Neural cell (in vitro differentiated cells): ENCODE results near the gene COPS9. TPM values are rescaled to one million over a fixed set of nuclear protein-coding genes. Genes with fewer than 3 reads are reported as not detected.

Experiments used
- H2AFZ ChIP-seq: fragments of 200-600, 300-800 bp; sonication (generic), shearing (Covaris generic); 2 replicates; pipeline ENCODE4 v1.6.0; 2014; ENCODE audit warnings: low read depth, mild to moderate bottlenecking, antibody characterized with exemption, low read length, moderate library complexity
- H3F3A ChIP-seq: fragments of 200-600 bp; shearing (Covaris generic); 2 replicates; pipeline ENCODE4 v1.6.1; 2016; ENCODE audit warnings: mild to moderate bottlenecking, moderate library complexity, mixed read lengths, antibody characterized with exemption, low read length; ENCODE audit not compliant: insufficient read depth, poor library complexity, severe bottlenecking
- H3K27ac ChIP-seq: fragments of 200-600, 300-800 bp; sonication (generic), shearing (Covaris generic); 2 replicates; pipeline ENCODE4 v1.5.1; 2014; ENCODE audit warnings: mild to moderate bottlenecking, low read length, moderate library complexity
- H3K27me3 ChIP-seq: fragments of 300-800, 200-600 bp; sonication (generic), shearing (Covaris generic); 2 replicates; pipeline ENCODE4 v1.6.0; 2014; ENCODE audit warnings: mild to moderate bottlenecking, low read depth, low read length, moderate library complexity; ENCODE audit not compliant: insufficient read depth
- H3K36me3 ChIP-seq: fragments of 300-800, 200-600 bp; sonication (generic), shearing (Covaris generic); 2 replicates; pipeline ENCODE4 v1.5.1; 2014; ENCODE audit warnings: mild to moderate bottlenecking, antibody characterized with exemption, low read length, moderate library complexity; ENCODE audit not compliant: insufficient read depth
- H3K4me2 ChIP-seq: fragments of 300-800, 200-600 bp; sonication (generic), shearing (Covaris generic); 2 replicates; pipeline ENCODE4 v1.6.0; 2014; ENCODE audit warnings: mild to moderate bottlenecking, low read length
- H3K4me3 ChIP-seq: fragments of 300-800, 200-600 bp; sonication (generic), shearing (Covaris generic); 2 replicates; pipeline ENCODE4 v1.5.1; 2014; ENCODE audit warnings: mild to moderate bottlenecking, low read length, moderate library complexity
- H3K79me2 ChIP-seq: fragments of 200-600 bp; shearing (Covaris generic); replicated peaks from 2 replicates; pipeline ENCODE4 v1.6.0; 2014; ENCODE audit warnings: mild to moderate bottlenecking, low read length, moderate library complexity; ENCODE audit not compliant: insufficient read depth
- H3K9ac ChIP-seq: fragments of 300-800, 200-600 bp; sonication (generic), shearing (Covaris generic); 2 replicates; pipeline ENCODE4 v1.6.1; 2016; ENCODE audit warnings: mild to moderate bottlenecking, low read length, mixed read lengths
- H3K9me2 ChIP-seq: fragments of 200-600 bp; shearing (Covaris generic); 2 replicates; pipeline ENCODE4 v1.6.1; 2016; ENCODE audit warnings: mild to moderate bottlenecking, low read length, mixed read lengths; ENCODE audit not compliant: insufficient read depth
- H3K9me3 ChIP-seq: fragments of 200-600, 300-800 bp; sonication (generic), shearing (Covaris generic); 2 replicates; pipeline ENCODE4 v1.6.1; 2016; ENCODE audit warnings: mild to moderate bottlenecking, mixed run types, low read length, moderate library complexity, mixed read lengths
- H4K20me1 ChIP-seq: fragments of 200-600 bp; shearing (Covaris generic); 2 replicates; pipeline ENCODE4 v1.6.1; 2016; ENCODE audit warnings: mild to moderate bottlenecking, mixed run types; ENCODE audit not compliant: insufficient read depth
- EP300 ChIP-seq: fragments of 450-650 bp; conservative IDR thresholded peaks from 2 replicates; pipeline ENCODE4 v1.6.1; 2014; ENCODE audit warnings: antibody characterized with exemption, mild to moderate bottlenecking, moderate library complexity; ENCODE audit not compliant: poor library complexity, severe bottlenecking
- EZH2 ChIP-seq: fragments of 200-600, 300-800 bp; shearing (Covaris generic), sonication (generic); IDR thresholded peaks from 2 replicates; pipeline ENCODE4 v1.6.1; 2014; ENCODE audit warnings: antibody characterized with exemption, low read length, borderline replicate concordance, mild to moderate bottlenecking; ENCODE audit not compliant: insufficient read depth, poor library complexity, severe bottlenecking
- MXI1 ChIP-seq: fragments of 450-650 bp; conservative IDR thresholded peaks from 2 replicates; pipeline ENCODE4 v1.6.1; 2014; ENCODE audit warnings: antibody characterized with exemption, mild to moderate bottlenecking; ENCODE audit not compliant: poor library complexity, severe bottlenecking
- POLR2AphosphoS5 ChIP-seq: IDR thresholded peaks from 2 replicates; pipeline ENCODE4 v1.6.1; 2012
- RAD21 ChIP-seq: fragments of 450-650 bp; conservative IDR thresholded peaks from 2 replicates; pipeline ENCODE4 v1.6.1; 2014; ENCODE audit warnings: antibody characterized with exemption, mild to moderate bottlenecking, moderate library complexity
- REST ChIP-seq: IDR thresholded peaks from 2 replicates; pipeline ENCODE4 v1.6.1; 2012; ENCODE audit warnings: borderline replicate concordance
- SMC3 ChIP-seq: fragments of 450-650 bp; conservative IDR thresholded peaks from 2 replicates; pipeline ENCODE4 v1.6.1; 2014; ENCODE audit warnings: antibody characterized with exemption, mild to moderate bottlenecking, moderate library complexity; ENCODE audit not compliant: poor library complexity
- TAF1 ChIP-seq: IDR thresholded peaks from 2 replicates; pipeline ENCODE4 v1.6.1; 2012; ENCODE audit warnings: low read depth
- polyA plus RNA-seq: library from polyadenylated mRNA; depleted of rRNA; stranded (reverse); fragments of >200 nt; gene quantifications from 2 replicates; pipeline ENCODE4 v1.2.3, GENCODE V29; 2014
- TF ChIP-seq, protein P1 (sequence below): fragments of 450-650 bp; IDR thresholded peaks from 2 replicates; pipeline ENCODE4 v1.5.1; 2014; ENCODE audit warnings: antibody characterized with exemption, mild to moderate bottlenecking, moderate library complexity; ENCODE audit not compliant: poor library complexity, severe bottlenecking

COPS9 gene
- polyA plus RNA-seq, 1 donor from 2014 or later = 359 TPM

DNA sequence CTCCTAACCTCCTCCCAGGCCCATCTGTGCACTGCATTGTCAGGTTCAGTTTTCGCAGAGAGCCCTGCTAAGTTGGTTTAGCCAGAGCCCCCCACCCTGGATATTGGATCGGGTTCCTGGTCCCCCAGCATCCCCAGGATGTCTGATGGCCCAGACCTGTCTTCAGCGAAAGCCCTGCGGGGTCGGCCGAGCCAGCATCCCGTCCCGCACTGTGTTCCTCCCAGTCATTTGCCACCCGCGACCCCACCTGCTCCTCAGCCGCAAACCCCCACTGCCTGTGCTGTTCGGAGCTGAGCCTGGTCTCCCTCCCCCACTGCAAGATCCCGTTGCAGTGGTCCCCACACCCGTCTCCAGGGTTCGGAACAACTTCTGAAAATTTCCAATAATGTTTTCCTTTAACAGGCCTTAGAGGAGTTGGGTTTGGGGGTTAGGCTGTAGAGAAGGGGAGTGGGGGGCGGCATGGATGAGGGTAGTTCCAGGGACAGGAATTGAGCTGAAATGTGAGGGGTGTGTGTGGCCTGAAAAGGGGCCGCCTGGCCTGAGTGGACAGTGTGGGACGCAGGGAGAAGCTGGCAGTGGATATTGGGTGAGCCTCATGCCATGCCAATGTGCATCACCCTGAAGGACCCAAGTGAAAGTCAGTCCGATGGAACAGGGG lies 1.6 kb upstream of the COPS9 start:
- Histone ChIP-seq H3K27me3 (no peaks in the 10 kb centered on the region), H3K79me2 (peaks cover 23% of the 10 kb centered on the region), H3K4me3 (no peak overlapping the region), H3K9me3 (no peaks in the 10 kb centered on the region), H3F3A (no peaks in the 10 kb centered on the region), H3K4me2 (no peak overlapping the region), H4K20me1 (no peaks in the 10 kb centered on the region), H3K36me3 (no peaks in the 10 kb centered on the region), H3K9ac (no peak overlapping the region), H2AFZ (no peak overlapping the region), H3K27ac (no peak overlapping the region), H3K9me2 (no peaks in the 10 kb centered on the region)
- no peak for TF ChIP-seq SMC3
- TF ChIP-seq MXI1 = no peak
- TF ChIP-seq REST = no peak
- TF ChIP-seq POLR2AphosphoS5 = no peak
- TF ChIP-seq EZH2 = no peak
- TF ChIP-seq TAF1 = no peak
- TF ChIP-seq, protein P1, sequence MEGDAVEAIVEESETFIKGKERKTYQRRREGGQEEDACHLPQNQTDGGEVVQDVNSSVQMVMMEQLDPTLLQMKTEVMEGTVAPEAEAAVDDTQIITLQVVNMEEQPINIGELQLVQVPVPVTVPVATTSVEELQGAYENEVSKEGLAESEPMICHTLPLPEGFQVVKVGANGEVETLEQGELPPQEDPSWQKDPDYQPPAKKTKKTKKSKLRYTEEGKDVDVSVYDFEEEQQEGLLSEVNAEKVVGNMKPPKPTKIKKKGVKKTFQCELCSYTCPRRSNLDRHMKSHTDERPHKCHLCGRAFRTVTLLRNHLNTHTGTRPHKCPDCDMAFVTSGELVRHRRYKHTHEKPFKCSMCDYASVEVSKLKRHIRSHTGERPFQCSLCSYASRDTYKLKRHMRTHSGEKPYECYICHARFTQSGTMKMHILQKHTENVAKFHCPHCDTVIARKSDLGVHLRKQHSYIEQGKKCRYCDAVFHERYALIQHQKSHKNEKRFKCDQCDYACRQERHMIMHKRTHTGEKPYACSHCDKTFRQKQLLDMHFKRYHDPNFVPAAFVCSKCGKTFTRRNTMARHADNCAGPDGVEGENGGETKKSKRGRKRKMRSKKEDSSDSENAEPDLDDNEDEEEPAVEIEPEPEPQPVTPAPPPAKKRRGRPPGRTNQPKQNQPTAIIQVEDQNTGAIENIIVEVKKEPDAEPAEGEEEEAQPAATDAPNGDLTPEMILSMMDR = no peak
- no peak for TF ChIP-seq EP300
- TF ChIP-seq RAD21 = no peak

DNA sequence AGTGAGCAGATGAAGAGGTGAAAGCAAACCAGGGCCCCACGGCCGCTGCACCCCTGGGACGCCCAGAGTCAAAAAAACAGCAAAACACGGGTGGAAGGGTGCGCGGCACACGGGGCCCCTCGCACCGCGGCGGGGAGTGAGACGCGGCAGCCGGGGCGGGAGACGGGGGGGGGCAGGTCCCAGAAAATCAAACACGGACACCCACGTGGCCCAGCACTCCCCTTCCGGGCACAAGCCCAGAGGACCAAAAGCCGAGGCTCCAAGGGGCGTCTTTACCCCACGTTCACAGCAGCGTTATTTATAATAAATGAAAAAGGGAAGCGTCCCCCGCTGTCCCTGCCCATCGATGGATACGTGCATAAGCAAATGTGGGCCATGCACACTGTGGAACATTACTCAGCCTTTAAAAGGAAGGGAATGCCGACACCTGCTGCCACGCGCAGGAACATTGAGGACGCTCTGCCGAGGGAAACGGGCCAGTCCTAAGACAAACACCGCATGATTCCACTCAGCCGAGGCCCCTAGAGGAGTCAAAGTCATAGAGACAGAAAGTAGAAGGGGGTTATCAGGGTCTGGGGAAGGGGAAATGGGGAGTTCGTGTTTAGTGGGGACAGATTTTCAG lies 677 bp upstream of the COPS9 start:
- Histone ChIP-seq H3K9me2 (no peaks in the 10 kb centered on the region), H3K9ac (peak overlapping the region; percentile 83), H3K27me3 (no peaks in the 10 kb centered on the region), H3K36me3 (no peaks in the 10 kb centered on the region), H3K4me3 (peak overlapping the region; percentile 99), H3K4me2 (peak overlapping the region; percentile 48), H2AFZ (peak overlapping the region; percentile 93), H3K27ac (no peak overlapping the region), H4K20me1 (no peaks in the 10 kb centered on the region), H3F3A (no peaks in the 10 kb centered on the region), H3K79me2 (peaks cover 23% of the 10 kb centered on the region), H3K9me3 (no peaks in the 10 kb centered on the region)
- TF ChIP-seq SMC3 = no peak
- TF ChIP-seq EZH2 = no peak
- no peak for TF ChIP-seq RAD21
- no peak for TF ChIP-seq EP300
- TF ChIP-seq REST = no peak
- TF ChIP-seq, protein P1 = no peak
- no peak for TF ChIP-seq MXI1
- no peak for TF ChIP-seq POLR2AphosphoS5
- TF ChIP-seq TAF1 = no peak
